HEK293 (cell line): ENCODE measurements around the gene TIMM44.

ENCODE experiments used
- CTCF ChIA-PET: fragments of 350-600 bp; formaldehyde crosslinking; extraction: SDS; loops from one replicate; lab custom pipeline; 2021; ENCODE audit warnings: antibody characterized with exemption; lab: Yijun Ruan, JAX
- POLR2A ChIA-PET: fragments of 300-600 bp; formaldehyde crosslinking; extraction: SDS; loops from one replicate; lab custom pipeline; 2020; ENCODE audit warnings: antibody characterized with exemption, inconsistent platforms; lab: Yijun Ruan, JAX
- H3K27ac ChIP-seq: fragments of 200-500 bp; sonication (Bioruptor generic); 2 replicates; pipeline ENCODE4 v1.5.1; 2014; ENCODE audit warnings: low read depth, low read length, control low read depth, inconsistent platforms; ENCODE audit errors: extremely low read depth
- H3K36me3 ChIP-seq, 2 experiments: fragments of 200-500 bp in 1 of 2; sonication (Bioruptor generic) in 1 of 2; 1 replicate in 1 of 2; 2 replicates in 1 of 2; pipeline ENCODE4 v1.5.1; 2014 to 2017; ENCODE audit warnings: inconsistent platforms in 2 of 2, low read length in 2 of 2; ENCODE audit not compliant: control insufficient read depth in 2 of 2, insufficient read depth in 1 of 2
- H3K4me1 ChIP-seq: fragments of 200-500 bp; sonication (Bioruptor generic); 2 replicates; pipeline ENCODE4 v1.5.1; 2014; ENCODE audit warnings: mild to moderate bottlenecking, low read length, inconsistent platforms; ENCODE audit not compliant: control insufficient read depth, insufficient read depth
- H3K4me3 ChIP-seq: 2 replicates; pipeline ENCODE4 v1.5.1; 2011; ENCODE audit warnings: low read depth, mild to moderate bottlenecking, control low read depth, low read length, moderate library complexity
- H3K9me3 ChIP-seq: fragments of 200-500 bp; sonication (Bioruptor generic); 2 replicates; pipeline ENCODE4 v1.5.1; 2014; ENCODE audit warnings: low read depth, low read length, inconsistent platforms; ENCODE audit not compliant: control insufficient read depth, insufficient read depth
- GLI4 ChIP-seq: fragments of 450-650 bp; formaldehyde crosslinking; IDR thresholded peaks from 2 replicates; pipeline ENCODE4 v1.5.1; 2016; ENCODE audit warnings: missing biosample characterization, missing genetic modification characterization
- HIC1 ChIP-seq: fragments of 450-650 bp; formaldehyde crosslinking; IDR thresholded peaks from 2 replicates; pipeline ENCODE4 v1.5.1; 2016; ENCODE audit warnings: missing biosample characterization, missing genetic modification characterization
- OSR2 ChIP-seq: fragments of 450-650 bp; formaldehyde crosslinking; IDR thresholded peaks from 2 replicates; pipeline ENCODE4 v1.5.1; 2016; ENCODE audit warnings: missing biosample characterization, missing genetic modification characterization
- PRDM10 ChIP-seq: fragments of 450-650 bp; formaldehyde crosslinking; IDR thresholded peaks from 2 replicates; pipeline ENCODE4 v1.5.1; 2016; ENCODE audit warnings: missing biosample characterization, missing genetic modification characterization
- SP7 ChIP-seq: fragments of 450-650 bp; formaldehyde crosslinking; IDR thresholded peaks from 2 replicates; pipeline ENCODE4 v1.5.1; 2016; ENCODE audit warnings: missing biosample characterization, missing genetic modification characterization
- TSHZ1 ChIP-seq: fragments of 450-650 bp; formaldehyde crosslinking; IDR thresholded peaks from 2 replicates; pipeline ENCODE4 v1.5.1; 2016; ENCODE audit warnings: missing biosample characterization, missing genetic modification characterization, borderline replicate concordance
- ZEB2 ChIP-seq: fragments of 450-650 bp; formaldehyde crosslinking; IDR thresholded peaks from 2 replicates; pipeline ENCODE4 v1.5.1; 2016; ENCODE audit warnings: missing biosample characterization, missing genetic modification characterization
- ZFP3 ChIP-seq: fragments of 450-650 bp; formaldehyde crosslinking; IDR thresholded peaks from 2 replicates; pipeline ENCODE4 v1.5.1; 2016; ENCODE audit warnings: low read depth, missing biosample characterization, missing genetic modification characterization
- ZNF155 ChIP-seq: fragments of 450-650 bp; formaldehyde crosslinking; IDR thresholded peaks from 2 replicates; pipeline ENCODE4 v1.5.1; 2016; ENCODE audit warnings: missing biosample characterization, missing genetic modification characterization
- ZNF175 ChIP-seq: fragments of 450-650 bp; formaldehyde crosslinking; IDR thresholded peaks from 2 replicates; pipeline ENCODE4 v1.5.1; 2016; ENCODE audit warnings: missing biosample characterization, missing genetic modification characterization
- ZNF184 ChIP-seq: fragments of 450-650 bp; IDR thresholded peaks from 2 replicates; pipeline ENCODE4 v1.5.1; 2018; ENCODE audit warnings: missing biosample characterization, mild to moderate bottlenecking, missing genetic modification characterization
- ZNF248 ChIP-seq: fragments of 450-650 bp; formaldehyde crosslinking; IDR thresholded peaks from 2 replicates; pipeline ENCODE4 v1.5.1; 2017; ENCODE audit warnings: missing biosample characterization, missing genetic modification characterization
- ZNF354C ChIP-seq: fragments of 450-650 bp; formaldehyde crosslinking; IDR thresholded peaks from 2 replicates; pipeline ENCODE4 v1.5.1; 2016; ENCODE audit warnings: missing biosample characterization, missing genetic modification characterization, low read depth, borderline replicate concordance
- ZNF37A ChIP-seq: fragments of 450-650 bp; IDR thresholded peaks from 2 replicates; pipeline ENCODE4 v1.5.1; 2018; ENCODE audit warnings: missing biosample characterization, missing genetic modification characterization
- ZNF610 ChIP-seq: fragments of 450-650 bp; formaldehyde crosslinking; IDR thresholded peaks from 2 replicates; pipeline ENCODE4 v1.5.1; 2016; ENCODE audit warnings: missing biosample characterization, missing genetic modification characterization, borderline replicate concordance
- ZNF645 ChIP-seq: fragments of 450-650 bp; formaldehyde crosslinking; IDR thresholded peaks from 2 replicates; pipeline ENCODE4; 2016; ENCODE audit warnings: missing biosample characterization, missing genetic modification characterization
- ZNF747 ChIP-seq: fragments of 450-650 bp; formaldehyde crosslinking; IDR thresholded peaks from 2 replicates; pipeline ENCODE4 v1.5.1; 2016; ENCODE audit warnings: missing biosample characterization, missing genetic modification characterization
- ZNF791 ChIP-seq: fragments of 450-650 bp; formaldehyde crosslinking; IDR thresholded peaks from 2 replicates; pipeline ENCODE4 v1.5.1; 2016; ENCODE audit warnings: missing biosample characterization, missing genetic modification characterization
- ZNF792 ChIP-seq: fragments of 450-650 bp; formaldehyde crosslinking; IDR thresholded peaks from 2 replicates; pipeline ENCODE4 v1.5.1; 2016; ENCODE audit warnings: missing biosample characterization, missing genetic modification characterization
- ZNF837 ChIP-seq: fragments of 450-650 bp; formaldehyde crosslinking; IDR thresholded peaks from 2 replicates; pipeline ENCODE4 v1.5.1; 2016; ENCODE audit warnings: missing biosample characterization, missing genetic modification characterization

The TIMM44 gene

GRCh38 chr19:7883796-7884570 lies 59.5 kb downstream of the TIMM44 start (continued):
- TF ChIP-seq ZNF610 (tag by site-specific recombination) (no peak), HIC1 (0 out of 2 replicates have a peak, but pooled peaks have one; percentile 22), PRDM10 (tag by site-specific recombination) (no peak), ZNF175 (tag by site-specific recombination) (no peak), GLI4 (tag by site-specific recombination) (no peak), ZNF37A (tag by site-specific recombination) (no peak), SP7 (tag by site-specific recombination) (no peak), ZNF184 (tag by site-specific recombination) (no peak), TSHZ1 (tag by site-specific recombination) (no peak), ZNF248 (tag by site-specific recombination) (no peak), ZNF645 (no peak), ZNF354C (no peak), ZNF837 (tag by site-specific recombination) (no peak)

GRCh38 chr19:7883105-7883504 lies 60.4 kb downstream of the TIMM44 start:
- Histone ChIP-seq H3K36me3 (no peaks in the 10 kb centered on the region), H3K4me1 (no peaks in the 10 kb centered on the region), H3K27ac (no peak overlapping the region), H3K4me3 (no peak overlapping the region), H3K9me3 (no peaks in the 10 kb centered on the region)
- CTCF ChIA-PET: interaction anchor here (0.5 to 1.1 kb wide), 5 partner anchors 10 to 379 kb away, joined by 3 to 4 read pairs (median 3); no protein-coding TSS in a partner anchor
- no peak for TF ChIP-seq ZNF837 (tag by site-specific recombination)
- TF ChIP-seq OSR2: no peak
- no peak for TF ChIP-seq ZNF791 (tag by site-specific recombination)
- no peak for TF ChIP-seq ZNF155
- no peak for TF ChIP-seq ZNF792 (tag by site-specific recombination)
- no peak for TF ChIP-seq ZFP3 (tag by site-specific recombination)
- TF ChIP-seq ZEB2: peak; percentile 98
- no peak for TF ChIP-seq ZNF747 (tag by site-specific recombination)
- POLR2A ChIA-PET: interaction anchor here (0.7 to 1.0 kb wide), 3 partner anchors 11 to 18 kb away, joined by 3 to 9 read pairs (median 5); no protein-coding TSS in a partner anchor
